ENCODE data around the gene HSD17B10.
"Not testable (repeated sequence)": the region's sequence is repeated elsewhere in the genome, so short reads cannot be mapped to it uniquely, and the experiment has no call there.

The HSD17B10 gene

DNA sequence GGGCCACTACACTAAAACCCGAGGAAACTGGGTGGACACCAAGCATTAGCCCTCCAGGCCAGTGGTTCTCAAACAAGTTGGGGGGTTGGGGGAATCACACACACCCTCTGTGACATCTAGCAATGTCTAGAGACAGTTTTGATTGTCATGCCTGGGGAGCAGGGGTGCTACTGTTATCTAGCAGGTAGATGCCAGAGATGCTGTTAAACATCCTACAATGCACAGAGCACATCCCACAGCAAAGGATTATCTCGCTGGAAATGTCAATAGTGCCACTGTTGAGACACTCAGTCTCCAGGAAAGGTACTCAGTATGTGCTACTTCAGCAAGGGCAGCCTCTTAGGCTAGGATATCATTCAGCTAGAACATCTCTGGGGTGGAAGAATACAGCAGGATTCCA, 13.0 kb downstream of the HSD17B10 start:
- H3K27ac ChIP-seq (ENCODE audit: low read depth, low read length, poor library complexity, severe bottlenecking), result peak overlapping the region; percentile 90
- H3K9me3 ChIP-seq (ENCODE audit: low read length), result no peaks in the 10 kb centered on the region
- H3K4me2 ChIP-seq (ENCODE audit: low read length), result peak overlapping the region; percentile 95
- H3K4me1 ChIP-seq (ENCODE audit: insufficient read depth, low read length, severe bottlenecking), result peaks cover 20% of the 10 kb centered on the region
- H3K4me3 ChIP-seq (ENCODE audit: low read depth, low read length, poor library complexity, severe bottlenecking), result peak overlapping the region; percentile 98
- H3K79me2 ChIP-seq (ENCODE audit: insufficient read depth, low read length), result peaks cover 52% of the 10 kb centered on the region
- peak overlapping the region; percentile 99 for H3K9ac ChIP-seq (ENCODE audit: low read length)
- no peaks in the 10 kb centered on the region for H4K20me1 ChIP-seq (ENCODE audit: insufficient read depth, low read length)
- H3K9me2 ChIP-seq (ENCODE audit: low read depth, low read length), result no peaks in the 10 kb centered on the region
- H3F3A ChIP-seq (ENCODE audit: insufficient read depth, low read length), result no peaks in the 10 kb centered on the region
- H2AFZ ChIP-seq (ENCODE audit: low read length), result no peak overlapping the region
- no peak for TF ChIP-seq EZH2 (IDR thresholded peaks at IDR 0.05; ENCODE audit: borderline replicate concordance, low read length)
- TF ChIP-seq, protein P1, sequence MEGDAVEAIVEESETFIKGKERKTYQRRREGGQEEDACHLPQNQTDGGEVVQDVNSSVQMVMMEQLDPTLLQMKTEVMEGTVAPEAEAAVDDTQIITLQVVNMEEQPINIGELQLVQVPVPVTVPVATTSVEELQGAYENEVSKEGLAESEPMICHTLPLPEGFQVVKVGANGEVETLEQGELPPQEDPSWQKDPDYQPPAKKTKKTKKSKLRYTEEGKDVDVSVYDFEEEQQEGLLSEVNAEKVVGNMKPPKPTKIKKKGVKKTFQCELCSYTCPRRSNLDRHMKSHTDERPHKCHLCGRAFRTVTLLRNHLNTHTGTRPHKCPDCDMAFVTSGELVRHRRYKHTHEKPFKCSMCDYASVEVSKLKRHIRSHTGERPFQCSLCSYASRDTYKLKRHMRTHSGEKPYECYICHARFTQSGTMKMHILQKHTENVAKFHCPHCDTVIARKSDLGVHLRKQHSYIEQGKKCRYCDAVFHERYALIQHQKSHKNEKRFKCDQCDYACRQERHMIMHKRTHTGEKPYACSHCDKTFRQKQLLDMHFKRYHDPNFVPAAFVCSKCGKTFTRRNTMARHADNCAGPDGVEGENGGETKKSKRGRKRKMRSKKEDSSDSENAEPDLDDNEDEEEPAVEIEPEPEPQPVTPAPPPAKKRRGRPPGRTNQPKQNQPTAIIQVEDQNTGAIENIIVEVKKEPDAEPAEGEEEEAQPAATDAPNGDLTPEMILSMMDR (IDR thresholded peaks at IDR 0.05; ENCODE audit: low read length), result no peak
- H3K27me3 ChIP-seq (ENCODE audit: insufficient read depth, low read length), result no peaks in the 10 kb centered on the region
- H3K36me3 ChIP-seq (ENCODE audit: insufficient read depth, low read length), result peaks cover 10% of the 10 kb centered on the region; the same call in 1 of the 2 replicates

DNA sequence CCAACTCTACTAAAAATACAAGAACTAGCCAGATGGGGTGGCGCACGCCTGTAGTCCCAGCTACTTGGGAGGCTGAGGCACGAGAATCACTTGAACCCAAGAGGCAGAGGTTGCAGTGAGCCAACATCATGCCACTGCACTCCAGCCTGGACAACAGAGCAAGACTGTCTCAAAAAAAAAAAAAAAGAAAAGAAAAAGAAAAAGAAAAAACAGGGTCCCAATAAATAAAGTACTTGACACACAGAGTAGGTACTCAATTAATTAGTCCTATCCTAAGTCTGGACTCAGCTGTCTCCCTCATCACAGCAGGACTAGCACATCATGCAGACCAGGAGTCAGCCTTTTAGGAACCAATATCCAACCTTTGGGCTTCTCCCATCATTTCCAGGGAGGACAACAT, 13.8 kb downstream of the HSD17B10 start:
- Histone ChIP-seq H3K4me2 (ENCODE audit: low read length) (peak overlapping the region; percentile 95), H3K4me3 (ENCODE audit: low read depth, low read length, poor library complexity, severe bottlenecking) (peak overlapping the region; percentile 98), H3K4me1 (ENCODE audit: insufficient read depth, low read length, severe bottlenecking) (peaks cover 20% of the 10 kb centered on the region), H3K79me2 (ENCODE audit: insufficient read depth, low read length) (peaks cover 56% of the 10 kb centered on the region), H3K9ac (ENCODE audit: low read length) (peak overlapping the region; percentile 99; the same call in 1 of the 2 replicates)
- H3K9me3 ChIP-seq (ENCODE audit: low read length); H2AFZ ChIP-seq (ENCODE audit: low read length); H4K20me1 ChIP-seq (ENCODE audit: insufficient read depth, low read length); H3K36me3 ChIP-seq (ENCODE audit: insufficient read depth, low read length); H3F3A ChIP-seq (ENCODE audit: insufficient read depth, low read length); H3K27me3 ChIP-seq (ENCODE audit: insufficient read depth, low read length); H3K27ac ChIP-seq (ENCODE audit: low read depth, low read length, poor library complexity, severe bottlenecking); H3K9me2 ChIP-seq (ENCODE audit: low read depth, low read length): not testable (repeated sequence)

DNA sequence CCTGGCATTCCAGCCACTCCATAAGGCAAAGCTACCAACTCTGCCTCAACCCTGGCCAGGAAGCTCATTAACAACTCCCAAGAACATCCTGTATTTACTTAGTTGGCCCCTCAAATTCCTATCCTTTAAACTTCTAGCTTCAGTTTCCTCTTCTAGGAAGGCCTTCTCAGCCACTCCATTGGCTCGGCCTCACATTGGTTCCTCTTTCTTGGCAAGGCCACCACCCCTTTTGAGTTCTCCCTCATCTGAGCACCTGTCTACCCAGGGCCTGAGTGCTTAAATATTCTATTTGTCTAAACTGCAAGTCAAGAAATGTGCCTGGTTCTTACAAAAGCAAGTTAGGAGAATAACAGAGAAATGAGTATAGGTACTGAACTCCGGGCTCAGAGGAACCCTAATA, 21.7 kb downstream of the HSD17B10 start:
- peaks cover 12% of the 10 kb centered on the region for H3K79me2 ChIP-seq (ENCODE audit: insufficient read depth, low read length)
- no peak overlapping the region for H3K4me2 ChIP-seq (ENCODE audit: low read length)
- H3K4me1 ChIP-seq (ENCODE audit: insufficient read depth, low read length, severe bottlenecking), result no peaks in the 10 kb centered on the region
- no peak overlapping the region for H2AFZ ChIP-seq (ENCODE audit: low read length)
- H4K20me1 ChIP-seq (ENCODE audit: insufficient read depth, low read length), result no peaks in the 10 kb centered on the region
- no peak for TF ChIP-seq EZH2 (IDR thresholded peaks at IDR 0.05; ENCODE audit: borderline replicate concordance, low read length)
- TF ChIP-seq, protein P1 (IDR thresholded peaks at IDR 0.05; ENCODE audit: low read length), result no peak
- no peak overlapping the region for H3K9ac ChIP-seq (ENCODE audit: low read length)
- no peak overlapping the region for H3K27ac ChIP-seq (ENCODE audit: low read depth, low read length, poor library complexity, severe bottlenecking)
- H3K9me3 ChIP-seq (ENCODE audit: low read length), result no peaks in the 10 kb centered on the region
- no peaks in the 10 kb centered on the region for H3F3A ChIP-seq (ENCODE audit: insufficient read depth, low read length)
- H3K4me3 ChIP-seq (ENCODE audit: low read depth, low read length, poor library complexity, severe bottlenecking), result no peak overlapping the region
- H3K9me2 ChIP-seq (ENCODE audit: low read depth, low read length), result no peaks in the 10 kb centered on the region
- peaks cover 67% of the 10 kb centered on the region for H3K36me3 ChIP-seq (ENCODE audit: insufficient read depth, low read length)
- no peaks in the 10 kb centered on the region for H3K27me3 ChIP-seq (ENCODE audit: insufficient read depth, low read length)

DNA sequence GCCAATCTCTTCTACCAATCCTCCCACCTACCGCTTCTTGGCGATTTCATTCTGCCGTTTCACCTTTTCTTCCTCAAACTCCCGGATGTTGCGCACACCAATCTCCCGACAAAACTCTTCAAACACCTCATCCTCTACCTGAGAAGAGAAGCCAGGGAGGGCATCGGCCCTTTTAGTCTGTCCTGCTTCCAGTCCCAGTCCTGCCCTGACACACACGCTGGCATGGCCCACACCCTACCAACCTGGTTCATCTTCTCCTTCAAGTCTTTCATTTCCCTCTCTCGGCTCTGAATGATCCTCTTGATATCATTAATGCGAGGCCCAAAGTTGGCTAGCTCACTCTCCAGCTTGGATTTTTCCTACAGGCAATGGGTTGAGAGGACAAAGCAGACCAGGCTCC, 30.6 kb downstream of the HSD17B10 start:
- Histone ChIP-seq H3K4me1 (ENCODE audit: insufficient read depth, low read length, severe bottlenecking) (no peaks in the 10 kb centered on the region), H3F3A (ENCODE audit: insufficient read depth, low read length) (no peaks in the 10 kb centered on the region), H3K27me3 (ENCODE audit: insufficient read depth, low read length) (no peaks in the 10 kb centered on the region), H3K27ac (ENCODE audit: low read depth, low read length, poor library complexity, severe bottlenecking) (no peak overlapping the region), H2AFZ (ENCODE audit: low read length) (no peak overlapping the region), H3K4me3 (ENCODE audit: low read depth, low read length, poor library complexity, severe bottlenecking) (no peak overlapping the region), H3K9ac (ENCODE audit: low read length) (no peak overlapping the region), H3K9me2 (ENCODE audit: low read depth, low read length) (no peaks in the 10 kb centered on the region), H3K9me3 (ENCODE audit: low read length) (no peaks in the 10 kb centered on the region), H3K79me2 (ENCODE audit: insufficient read depth, low read length) (no peaks in the 10 kb centered on the region), H3K4me2 (ENCODE audit: low read length) (no peak overlapping the region), H4K20me1 (ENCODE audit: insufficient read depth, low read length) (no peaks in the 10 kb centered on the region), H3K36me3 (ENCODE audit: insufficient read depth, low read length) (peaks cover 87% of the 10 kb centered on the region)
- TF ChIP-seq, protein P1 (IDR thresholded peaks at IDR 0.05; ENCODE audit: low read length), result no peak
